BE2C (cell line): ENCODE measurements around the gene ZNRF1.
"Not testable (repeated sequence)": the region's sequence is repeated elsewhere in the genome, so short reads cannot be mapped to it uniquely, and the experiment has no call there.

Source experiments
- DNase-seq: peaks from one replicate; pipeline ENCODE4 v3.0.0-alpha.2; 2020
- H3K27me3 ChIP-seq: fragments of 250-450 bp; sonication (Bioruptor Pico); 2 replicates; pipeline ENCODE4 v1.5.1; 2020; ENCODE audit warnings: mild to moderate bottlenecking
- H3K36me3 ChIP-seq: fragments of 250-450 bp; sonication (Bioruptor Pico); 2 replicates; pipeline ENCODE4 v1.5.1; 2020; ENCODE audit warnings: mild to moderate bottlenecking
- H3K4me1 ChIP-seq: fragments of 250-450 bp; sonication (Bioruptor Pico); 2 replicates; pipeline ENCODE4 v1.5.1; 2020
- H3K4me3 ChIP-seq: 2 replicates; pipeline ENCODE4 v1.5.1; 2011; ENCODE audit warnings: low read depth, low read length
- H3K9me3 ChIP-seq: fragments of 250-450 bp; sonication (Bioruptor Pico); 2 replicates; pipeline ENCODE4 v1.5.1; 2020
- CTCF ChIP-seq: IDR thresholded peaks from 2 replicates; pipeline ENCODE4 v1.5.1; 2012; ENCODE audit warnings: mild to moderate bottlenecking, low read depth, low read length

ZNRF1 gene

GRCh38 chr16:75089486-75090202 is 90.8 kb downstream of the ZNRF1 start:
- no peaks in the 10 kb centered on the region for H3K9me3 ChIP-seq
- peaks cover 15% of the 10 kb centered on the region for H3K4me1 ChIP-seq
- DNase-seq, result no peak
- H3K36me3 ChIP-seq, result no peaks in the 10 kb centered on the region
- H3K27me3 ChIP-seq, result no peaks in the 10 kb centered on the region
- no peak overlapping the region for H3K4me3 ChIP-seq
- TF ChIP-seq CTCF, result no peak

GRCh38 chr16:75090899-75091298 is 92.1 kb downstream of the ZNRF1 start:
- H3K4me1 ChIP-seq, result peaks cover 15% of the 10 kb centered on the region
- H3K9me3 ChIP-seq, H3K4me3 ChIP-seq, DNase-seq, H3K36me3 ChIP-seq, H3K27me3 ChIP-seq: not testable (repeated sequence)

- DNase-seq, H3K4me3 ChIP-seq: not testable (repeated sequence)
- peaks cover 15% of the 10 kb centered on the region for H3K4me1 ChIP-seq
Observed at GRCh38 chr16:75091619-75092018, 92.8 kb downstream of the ZNRF1 start.

GRCh38 chr16:75092777-75093176 is 94.0 kb downstream of the ZNRF1 start:
- Histone ChIP-seq H3K4me3 (no peak overlapping the region), H3K4me1 (peaks cover 6% of the 10 kb centered on the region), H3K36me3 (no peaks in the 10 kb centered on the region; the same call in 1 of the 2 replicates), H3K27me3 (no peaks in the 10 kb centered on the region), H3K9me3 (no peaks in the 10 kb centered on the region)
- no peak for DNase-seq
- no peak for TF ChIP-seq CTCF

More at GRCh38 chr16:75091619-75092018, 92.8 kb downstream of the ZNRF1 start:
- H3K27me3 ChIP-seq, H3K36me3 ChIP-seq, H3K9me3 ChIP-seq: not testable (repeated sequence)

GRCh38 chr16:75093598-75094540 is 95.0 kb downstream of the ZNRF1 start:
- Histone ChIP-seq H3K9me3 (no peaks in the 10 kb centered on the region), H3K4me1 (peaks cover under 1% of the 10 kb centered on the region), H3K27me3 (no peaks in the 10 kb centered on the region), H3K4me3 (no peak overlapping the region), H3K36me3 (no peaks in the 10 kb centered on the region; the same call in 1 of the 2 replicates)
- DNase-seq, result no peak
- no peak for TF ChIP-seq CTCF

GRCh38 chr16:75095204-75095621 is 96.4 kb downstream of the ZNRF1 start:
- no peaks in the 10 kb centered on the region for H3K9me3 ChIP-seq
- H3K36me3 ChIP-seq, result no peaks in the 10 kb centered on the region; the same call in 1 of the 2 replicates
- peaks cover 11% of the 10 kb centered on the region for H3K4me1 ChIP-seq
- no peak for TF ChIP-seq CTCF
- H3K4me3 ChIP-seq, result no peak overlapping the region
- H3K27me3 ChIP-seq, result no peaks in the 10 kb centered on the region
- no peak for DNase-seq

GRCh38 chr16:75096656-75097055 is 97.8 kb downstream of the ZNRF1 start:
- H3K4me1 ChIP-seq, result peaks cover 11% of the 10 kb centered on the region
- no peaks in the 10 kb centered on the region for H3K9me3 ChIP-seq
- no peaks in the 10 kb centered on the region for H3K27me3 ChIP-seq
- peak; percentile 42 for TF ChIP-seq CTCF
- no peaks in the 10 kb centered on the region; the same call in 1 of the 2 replicates for H3K36me3 ChIP-seq
- DNase-seq, result no peak
- no peak overlapping the region for H3K4me3 ChIP-seq
